ENCODE results near the gene ZNF804B. TPM values are rescaled to one million over a fixed set of nuclear protein-coding genes. Genes with fewer than 3 reads are reported as not detected.

ZNF804B gene
- total RNA-seq, 1 donor from 2014 or later, result not detected

DNA sequence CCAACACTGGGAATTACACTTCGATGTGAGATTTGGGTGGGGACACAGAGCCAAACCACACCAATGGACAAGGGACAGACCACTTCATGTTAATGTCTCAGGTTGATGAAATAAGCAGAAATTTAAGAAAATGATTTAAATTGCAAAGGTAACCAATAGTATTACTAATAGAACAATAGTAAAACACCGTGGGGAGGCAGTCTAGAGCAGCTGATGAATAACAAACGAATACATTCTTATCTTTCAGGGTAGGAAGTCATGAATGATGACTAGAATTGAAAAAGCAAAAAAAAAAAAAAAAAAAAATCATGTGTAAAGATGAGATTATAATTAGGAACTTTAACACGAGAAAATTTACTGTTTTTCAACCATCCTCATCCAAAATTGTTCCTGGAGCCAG is 207.9 kb downstream of the ZNF804B start:
- DNase-seq (ENCODE audit: low read depth in 2 of 2), result no peak

DNA sequence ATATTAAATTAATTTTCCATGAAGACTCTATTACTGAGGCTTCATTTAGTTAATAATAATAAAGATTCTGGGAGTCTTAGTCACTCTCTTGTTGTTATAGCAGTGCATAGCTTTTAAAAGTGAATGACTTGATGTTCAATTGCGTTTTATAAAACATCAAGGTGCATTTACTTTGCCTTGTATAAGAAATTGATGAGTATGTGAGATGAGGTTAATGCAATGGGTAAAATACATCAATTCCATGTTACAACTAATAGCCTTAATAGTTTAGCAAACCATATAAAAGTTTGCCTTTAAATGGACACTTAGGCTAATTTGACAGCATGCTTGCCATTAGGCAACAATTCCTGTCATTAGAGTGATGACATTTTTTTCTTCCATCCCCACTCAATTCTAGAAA is 209.7 kb downstream of the ZNF804B start:
- no peak for DNase-seq (ENCODE audit: low read depth in 2 of 2)

DNA sequence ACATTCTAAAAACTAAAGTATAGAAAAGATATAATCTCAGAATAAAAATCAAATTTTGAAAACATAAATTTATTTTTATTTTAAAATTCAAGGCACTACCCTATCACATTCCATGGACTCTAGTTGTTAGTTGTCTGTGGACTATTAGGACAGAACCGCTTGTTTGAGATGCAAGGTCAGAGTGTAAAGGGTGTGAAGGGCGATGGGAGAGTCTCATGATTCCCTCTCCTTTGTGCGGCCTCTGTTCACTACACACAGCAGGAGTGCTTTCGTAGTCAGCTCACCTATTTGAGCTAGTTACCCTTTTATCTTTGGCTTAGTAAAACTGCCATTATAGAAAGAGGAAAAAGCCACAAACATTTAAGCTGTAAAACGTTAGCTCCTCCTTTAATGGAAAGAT is 225.8 kb downstream of the ZNF804B start:
- no peak for DNase-seq (ENCODE audit: low read depth in 2 of 2)

DNA sequence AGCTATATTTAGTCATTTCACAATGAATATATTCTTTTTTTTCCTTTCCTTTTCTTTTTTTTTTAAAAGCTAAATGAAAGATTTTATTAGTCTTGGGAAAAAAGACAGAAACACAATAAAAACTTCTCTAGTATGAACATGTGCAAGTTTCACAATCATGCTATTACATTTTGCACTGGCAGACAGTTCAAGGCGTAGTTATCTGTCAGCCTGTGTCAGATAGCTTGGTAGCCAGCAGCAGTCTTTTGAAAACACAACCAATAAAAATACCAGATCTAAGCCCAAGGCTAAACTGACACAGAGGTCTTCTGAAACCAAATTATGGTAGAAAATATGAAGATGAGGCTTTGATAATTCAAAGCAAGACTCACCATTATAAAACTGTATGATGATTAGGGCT is 241.8 kb downstream of the ZNF804B start:
- no peak for DNase-seq (ENCODE audit: low read depth in 2 of 2)

- no peak for DNase-seq (ENCODE audit: low read depth in 2 of 2)
These were observed 243.8 kb downstream of the ZNF804B start for GRCh38 chr7:89002981-89003956.

DNA sequence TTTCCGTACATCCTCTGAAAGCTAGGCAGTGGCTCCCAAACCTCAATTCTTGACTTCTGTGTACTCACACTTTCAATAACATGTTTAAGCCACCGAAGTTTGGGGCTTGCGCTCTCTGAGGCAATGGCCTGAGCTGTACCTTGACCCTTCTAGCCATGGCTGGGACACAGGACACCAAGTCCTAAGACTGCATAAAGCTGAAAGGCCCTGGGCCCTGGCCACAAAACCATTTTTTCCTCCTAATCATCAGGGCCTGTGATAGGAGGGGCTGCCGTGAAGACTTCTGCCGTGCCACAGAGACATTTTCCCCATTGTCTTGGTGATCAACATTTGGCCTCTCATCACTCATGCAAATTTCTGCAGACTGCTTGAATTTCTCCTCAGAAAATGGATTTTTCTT is 252.5 kb downstream of the ZNF804B start:
- DNase-seq (ENCODE audit: low read depth in 2 of 2), result no peak

DNA sequence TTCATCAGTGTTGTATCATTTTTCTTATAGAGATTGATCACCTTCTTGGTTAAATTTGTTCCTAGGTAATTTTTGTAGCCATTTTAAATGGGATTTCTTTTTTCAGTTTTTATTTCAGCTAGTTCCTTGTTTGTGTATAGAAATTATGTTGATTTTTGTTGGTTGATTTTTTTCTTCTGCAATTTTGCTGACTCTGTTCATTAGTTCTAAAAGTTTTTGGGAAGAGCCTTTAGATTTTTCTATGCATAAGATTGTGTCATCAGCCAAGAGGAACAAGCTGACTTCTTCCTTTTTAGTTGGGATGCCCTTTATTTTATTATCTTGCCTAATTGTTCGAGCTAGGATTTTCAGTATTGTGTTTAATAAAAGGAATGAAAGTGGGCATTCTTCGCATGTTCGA is 258.2 kb downstream of the ZNF804B start:
- DNase-seq (ENCODE audit: low read depth in 2 of 2), result no peak

- no peak for DNase-seq (ENCODE audit: low read depth in 2 of 2)
These were observed 262.2 kb downstream of the ZNF804B start for GRCh38 chr7:89021741-89022140.

DNA sequence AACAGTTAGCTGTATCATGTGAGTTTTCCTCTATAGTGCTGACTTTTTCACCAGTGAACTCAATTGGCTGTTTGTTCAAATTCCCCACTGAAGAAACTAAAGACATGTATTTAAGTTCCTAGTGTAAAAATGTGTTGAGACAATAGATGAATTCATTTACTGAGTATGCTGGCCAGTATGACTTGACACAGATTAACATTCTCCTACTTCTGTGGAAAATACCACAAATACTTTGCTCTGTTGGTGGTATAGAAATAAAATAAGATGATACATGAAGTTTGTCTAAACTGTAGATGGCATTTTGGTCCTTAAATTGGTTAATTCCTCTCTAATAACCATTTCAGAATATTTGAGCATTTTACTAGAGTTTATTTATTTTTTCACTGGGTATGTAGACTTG is 263.7 kb downstream of the ZNF804B start:
- no peak for DNase-seq (ENCODE audit: low read depth in 2 of 2)

GRCh38 chr7:89023877-89024276 is 264.4 kb downstream of the ZNF804B start:
- no peak for DNase-seq (ENCODE audit: low read depth in 2 of 2)

DNA sequence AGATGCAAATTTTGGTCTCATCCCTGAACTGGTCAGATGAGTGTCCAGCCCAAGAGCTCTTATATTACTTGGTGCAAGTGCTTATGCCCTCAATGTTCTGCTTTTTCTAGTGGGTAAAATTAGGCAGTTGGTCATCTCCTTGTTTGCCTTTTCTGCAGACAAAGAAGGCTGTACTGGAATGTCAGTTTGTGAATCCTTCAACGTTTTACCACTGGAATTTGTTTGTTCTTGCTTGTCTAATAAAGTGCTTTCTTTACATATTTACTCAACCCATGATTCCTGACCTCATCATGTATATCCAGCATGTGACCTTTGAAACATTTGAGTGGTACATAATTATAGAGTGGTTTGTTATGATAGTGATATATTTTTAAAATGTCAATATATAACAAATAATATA is 268.3 kb downstream of the ZNF804B start:
- DNase-seq (ENCODE audit: low read depth in 2 of 2), result no peak

DNA sequence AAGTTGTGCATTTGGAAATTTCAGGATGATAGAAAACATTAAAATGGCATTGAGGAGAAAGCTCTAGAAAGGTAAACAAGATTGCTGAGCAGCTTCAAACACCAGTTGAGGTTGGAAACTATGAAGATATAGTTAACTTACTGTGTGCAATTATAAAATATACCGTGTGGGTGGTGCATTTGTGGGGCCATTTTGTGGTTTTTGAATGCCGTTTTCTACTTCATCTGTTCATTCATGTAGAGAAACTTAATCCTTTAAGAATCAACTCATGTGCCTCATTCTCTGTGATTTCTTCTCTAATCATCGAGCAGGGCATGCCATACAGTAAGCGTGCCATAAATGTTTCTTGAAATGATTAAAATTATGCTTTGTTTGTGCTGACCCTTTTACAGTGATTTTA is 268.8 kb downstream of the ZNF804B start:
- DNase-seq (ENCODE audit: low read depth in 2 of 2), result no peak

GRCh38 chr7:89029864-89030263 is 270.4 kb downstream of the ZNF804B start:
- no peak for DNase-seq (ENCODE audit: low read depth in 2 of 2)

- no peak for DNase-seq (ENCODE audit: low read depth in 2 of 2)
These were observed 281.7 kb downstream of the ZNF804B start for GRCh38 chr7:89041240-89041639.

DNA sequence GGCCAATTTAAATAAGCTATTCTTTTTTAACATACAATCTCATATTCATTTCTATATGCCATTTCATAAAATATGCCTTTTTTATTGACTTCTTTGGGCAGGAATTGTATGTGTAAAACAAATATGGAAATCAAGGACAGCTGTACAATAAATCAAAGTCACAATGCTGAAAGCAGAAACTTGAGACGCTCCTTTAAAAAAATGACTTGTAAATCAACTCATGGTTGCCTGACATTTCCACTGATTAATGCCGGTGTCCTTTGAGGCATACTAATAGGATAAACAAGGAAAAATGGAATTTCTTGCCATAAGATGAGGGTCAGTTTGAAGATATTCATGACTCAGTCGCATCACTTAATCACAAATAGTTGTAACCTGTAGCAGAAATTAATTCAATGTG is 283.4 kb downstream of the ZNF804B start:
- no peak for DNase-seq (ENCODE audit: low read depth in 2 of 2)

- no peak for DNase-seq (ENCODE audit: low read depth in 2 of 2)
These were observed 289.5 kb downstream of the ZNF804B start for GRCh38 chr7:89049043-89049442.

DNA sequence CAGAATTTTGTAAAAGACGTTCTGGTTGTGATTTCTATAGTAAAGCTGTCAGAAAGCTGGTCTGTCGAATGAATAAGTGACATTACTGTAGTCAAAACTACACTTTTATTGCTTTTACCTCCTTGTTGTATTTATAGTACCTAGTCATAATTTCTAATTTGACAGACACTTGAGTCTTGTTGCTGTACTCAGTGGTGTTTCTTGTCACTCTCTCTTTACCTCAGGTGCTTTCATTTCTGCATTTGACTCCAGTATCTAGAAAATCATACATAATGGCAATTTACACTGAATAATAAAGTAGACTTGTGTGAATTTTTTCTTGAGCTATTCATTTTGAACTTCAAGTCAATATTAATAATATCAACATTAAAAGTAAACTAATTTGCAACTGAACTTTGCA is 293.6 kb downstream of the ZNF804B start:
- no peak for DNase-seq (ENCODE audit: low read depth in 2 of 2)

DNA sequence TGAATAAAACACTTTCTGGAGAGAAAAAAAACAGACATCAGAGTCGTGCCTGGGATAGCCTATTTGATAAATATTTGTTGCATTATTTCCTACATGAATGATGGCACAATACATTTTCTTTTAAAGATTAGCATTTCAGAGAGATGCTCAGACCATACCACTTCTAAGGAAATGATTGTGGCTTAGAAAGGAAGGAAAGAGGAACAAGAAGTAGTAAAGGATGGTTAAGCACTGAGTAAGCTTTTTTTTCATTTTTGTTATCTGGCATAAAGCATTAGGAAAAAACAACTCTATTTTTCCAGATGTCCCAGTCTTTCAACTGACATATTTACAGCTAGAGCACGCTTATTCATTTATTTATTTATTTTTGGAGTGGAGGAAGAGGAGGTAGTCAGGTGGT is 294.9 kb downstream of the ZNF804B start:
- no peak for DNase-seq (ENCODE audit: low read depth in 2 of 2)

DNA sequence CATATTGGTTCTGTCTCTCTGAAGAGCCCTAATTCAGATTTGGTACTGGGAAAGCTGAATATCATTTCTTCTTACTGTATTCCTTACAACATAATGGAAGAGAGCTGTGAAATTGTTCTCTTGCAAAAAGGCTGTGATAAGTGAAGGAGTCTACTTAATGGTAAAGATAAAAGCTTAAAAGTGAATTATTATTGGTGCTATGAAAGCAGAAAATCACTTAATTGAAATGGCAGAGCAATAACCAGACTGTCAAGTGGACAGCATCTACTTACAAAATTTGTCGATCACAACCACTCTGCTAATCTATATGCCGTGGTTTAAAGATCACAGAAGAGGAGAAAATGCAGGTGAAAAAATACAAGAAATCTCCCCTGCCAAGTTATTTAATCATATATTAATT is 300.7 kb downstream of the ZNF804B start:
- DNase-seq (ENCODE audit: low read depth in 2 of 2), result no peak

- DNase-seq (ENCODE audit: low read depth in 2 of 2), result no peak
These were observed 305.3 kb downstream of the ZNF804B start for GRCh38 chr7:89064831-89065230.

DNA sequence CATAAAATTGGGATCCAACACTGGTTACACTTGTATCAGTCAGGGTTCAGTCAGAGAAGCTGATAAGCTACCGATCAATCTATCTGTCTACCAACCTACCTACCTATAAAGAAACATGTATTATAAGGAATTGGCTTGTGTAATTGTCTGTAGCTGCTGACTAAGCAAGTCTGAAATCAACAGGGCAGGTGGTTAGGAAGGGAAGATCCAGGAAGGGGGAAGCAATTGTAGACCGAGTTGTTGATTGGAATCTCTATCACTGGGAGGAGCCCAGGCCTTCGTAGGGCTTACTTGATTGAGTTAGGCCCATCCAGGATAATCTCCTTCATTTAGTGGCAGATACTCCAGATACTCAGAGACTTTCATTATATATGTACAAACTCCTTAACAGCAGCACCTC is 307.5 kb downstream of the ZNF804B start:
- DNase-seq (ENCODE audit: low read depth in 2 of 2), result no peak

DNA sequence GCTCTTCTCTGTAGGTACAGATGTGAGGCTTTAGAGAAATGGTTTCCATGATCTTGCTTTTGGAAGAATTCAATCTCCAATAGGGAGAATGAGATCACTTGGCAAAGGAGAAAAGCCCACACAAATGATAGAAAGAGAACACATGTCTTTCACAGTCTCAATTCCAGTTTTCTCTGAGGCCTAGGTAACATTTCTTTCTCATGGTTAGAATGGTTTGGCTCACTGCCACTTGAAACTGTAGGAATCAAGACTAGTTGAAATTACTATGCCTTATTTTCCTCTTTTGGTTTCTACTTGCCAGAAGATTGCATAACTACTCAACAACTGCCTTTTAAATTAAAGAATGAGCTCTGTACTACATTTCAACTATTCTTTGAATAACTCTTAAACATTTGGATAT is 312.6 kb downstream of the ZNF804B start:
- DNase-seq (ENCODE audit: low read depth in 2 of 2), result no peak

- DNase-seq (ENCODE audit: low read depth in 2 of 2), result no peak
These were observed 314.3 kb downstream of the ZNF804B start for GRCh38 chr7:89073776-89074175.

- no peak for DNase-seq (ENCODE audit: low read depth in 2 of 2)
These were observed 318.5 kb downstream of the ZNF804B start for GRCh38 chr7:89077992-89078391.

All from dermis microvascular lymphatic vessel endothelial cell (primary cell).